Upper lobe of right lung (tissue), 1 donor: ENCODE data around the gene PTPRCAP. TPM values are rescaled to one million over a fixed set of nuclear protein-coding genes. Genes with fewer than 3 reads are reported as not detected.

Source experiments
- ATAC-seq: fragments of 200-7000 bp; cut with Tn5 transposase; one replicate; pipeline ENCODE4 v1.9.1; 2020; ENCODE audit warnings: mild to moderate bottlenecking, moderate library complexity
- DNase-seq: peaks from one replicate; pipeline ENCODE4 v3.0.0-alpha.2; 2020
- H3K27ac ChIP-seq: fragments of 200-600 bp; one replicate; pipeline ENCODE4 v1.8.0; 2022
- H3K27me3 ChIP-seq: fragments of 200-600 bp; one replicate; pipeline ENCODE4 v1.8.0; 2022; ENCODE audit warnings: mild to moderate bottlenecking
- H3K36me3 ChIP-seq: fragments of 200-600 bp; one replicate; pipeline ENCODE4 v1.8.0; 2022
- H3K4me1 ChIP-seq: fragments of 200-600 bp; one replicate; pipeline ENCODE4 v1.8.0; 2022
- H3K4me3 ChIP-seq: fragments of 200-600 bp; one replicate; pipeline ENCODE4 v1.8.0; 2022; ENCODE audit warnings: mild to moderate bottlenecking
- H3K9me3 ChIP-seq: fragments of 200-600 bp; one replicate; pipeline ENCODE4 v1.8.0; 2022
- CTCF ChIP-seq: fragments of 200-600 bp; IDR thresholded peaks from one replicate; pipeline ENCODE4 v1.8.0; 2022; ENCODE audit warnings: antibody characterized with exemption
- intact Hi-C: fragments of 100-400 bp; cut with DNase I; formaldehyde crosslinking; loops from one replicate; pipeline ENCODE4 v1.11.0; 2022
- total RNA-seq: library from RNA; stranded (reverse); fragmentation: NEBNext Ultra II Directional; extraction: Animal tissue kit (Norgen Biotek cat#: 25700); gene quantifications from one replicate; pipeline ENCODE4 v1.2.1, GENCODE V29; 2021
- donor health status: DM: no; HTN: yes; CAD: no; lungs with severe emphysema.

Gene PTPRCAP
- total RNA-seq, 1 donor from 2014 or later: 17.7 TPM

- Histone ChIP-seq H3K4me3 (no peak within 1 kb of the TSS), H3K36me3 (no peaks in the 10 kb centered on the region), H3K9me3 (no peaks in the 10 kb centered on the region), H3K4me1 (no peaks in the 10 kb centered on the region), H3K27ac (peak within 1 kb of the TSS; percentile 66), H3K27me3 (no peaks in the 10 kb centered on the region)
- TF ChIP-seq CTCF: peak; percentile 19
- DNase-seq (peak; percentile 75), ATAC-seq (peak; percentile 70)
- intact Hi-C loops: no loop called here
Observed at GRCh38 chr11:67452141-67452952, 14.9 kb upstream of the PTPRCAP start, which contains the start of gene GPR152. Gene GPR152 (minus strand): TSS chr11:67452729. CDS start chr11:67452724, 5 bp downstream.

GRCh38 chr11:67451658-67451976, 14.1 kb upstream of the PTPRCAP start:
- H3K27ac ChIP-seq: no peak overlapping the region

GRCh38 chr11:67450796-67451657, 13.5 kb upstream of the PTPRCAP start:
- H3K27me3 ChIP-seq: no peaks in the 10 kb centered on the region
- H3K36me3 ChIP-seq: no peaks in the 10 kb centered on the region
- no peak for DNase-seq
- TF ChIP-seq CTCF: no peak
- intact Hi-C loops: no loop called here
- no peak for ATAC-seq
- no peak overlapping the region for H3K4me3 ChIP-seq
- no peaks in the 10 kb centered on the region for H3K9me3 ChIP-seq
- no peaks in the 10 kb centered on the region for H3K4me1 ChIP-seq
- no peak overlapping the region for H3K27ac ChIP-seq

More at GRCh38 chr11:67451658-67451976, 14.1 kb upstream of the PTPRCAP start:
- no peak for DNase-seq
- no peaks in the 10 kb centered on the region for H3K9me3 ChIP-seq
- H3K36me3 ChIP-seq: no peaks in the 10 kb centered on the region
- no peaks in the 10 kb centered on the region for H3K27me3 ChIP-seq
- H3K4me3 ChIP-seq: no peak overlapping the region
- intact Hi-C loops: no loop called here
- no peaks in the 10 kb centered on the region for H3K4me1 ChIP-seq
- no peak for TF ChIP-seq CTCF
- ATAC-seq: no peak

- no peaks in the 10 kb centered on the region for H3K36me3 ChIP-seq
- H3K4me1 ChIP-seq: peaks cover 7% of the 10 kb centered on the region
- H3K27me3 ChIP-seq: no peaks in the 10 kb centered on the region
- H3K9me3 ChIP-seq: no peaks in the 10 kb centered on the region
- ATAC-seq (peak; percentile 51), DNase-seq (no peak)
- intact Hi-C loops: no loop called here
- no peak for TF ChIP-seq CTCF
- no peak overlapping the region for H3K4me3 ChIP-seq
- no peak overlapping the region for H3K27ac ChIP-seq
Observed at GRCh38 chr11:67449116-67449844, 11.8 kb upstream of the PTPRCAP start.

GRCh38 chr11:67448220-67448609, 10.7 kb upstream of the PTPRCAP start:
- DNase-seq: no peak
- no peak overlapping the region for H3K4me3 ChIP-seq
- no peak for ATAC-seq
- H3K36me3 ChIP-seq: no peaks in the 10 kb centered on the region
- no peak overlapping the region for H3K27ac ChIP-seq
- H3K4me1 ChIP-seq: peaks cover 7% of the 10 kb centered on the region
- H3K27me3 ChIP-seq: no peaks in the 10 kb centered on the region
- TF ChIP-seq CTCF: no peak
- intact Hi-C loops: no loop called here
- H3K9me3 ChIP-seq: no peaks in the 10 kb centered on the region
